ENCODE data around the gene KIR2DL3. TPM values are rescaled to one million over a fixed set of nuclear protein-coding genes. Genes with fewer than 3 reads are reported as not detected.
"Not testable (repeated sequence)": the region's sequence is repeated elsewhere in the genome, so short reads cannot be mapped to it uniquely, and the experiment has no call there.

KIR2DL3 gene
- total RNA-seq, 4 donors from 2014 or later, result not detected

DNA sequence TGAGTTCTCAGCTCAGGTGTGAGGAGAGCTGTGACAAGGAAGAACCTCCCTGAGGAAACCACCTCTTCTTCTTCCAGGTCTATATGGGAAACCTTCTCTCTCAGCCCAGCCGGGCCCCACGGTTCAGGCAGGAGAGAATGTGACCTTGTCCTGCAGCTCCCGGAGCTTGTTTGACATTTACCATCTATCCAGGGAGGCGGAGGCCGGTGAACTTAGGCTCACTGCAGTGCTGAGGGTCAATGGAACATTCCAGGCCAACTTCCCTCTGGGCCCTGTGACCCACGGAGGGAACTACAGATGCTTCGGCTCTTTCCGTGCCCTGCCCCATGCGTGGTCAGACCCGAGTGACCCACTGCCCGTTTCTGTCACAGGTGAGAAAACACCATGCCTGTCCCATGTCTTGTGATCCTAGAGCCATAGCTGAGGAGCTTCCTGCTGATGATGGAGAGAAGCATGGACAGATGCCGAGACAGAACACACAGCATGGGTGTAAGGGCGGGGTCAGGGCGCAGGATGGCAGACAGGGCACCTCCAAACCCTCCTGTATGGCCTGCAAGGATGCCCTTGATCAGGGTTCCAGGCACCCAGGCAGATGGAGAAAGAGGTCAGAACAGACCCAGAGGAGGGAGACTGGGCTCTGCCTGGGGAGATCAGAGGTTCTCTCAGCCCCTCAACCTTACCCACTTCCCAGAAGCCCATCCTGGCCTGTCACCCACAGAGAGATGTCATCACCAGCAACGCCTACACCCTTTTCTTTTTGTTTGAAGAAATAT lies 8.7 kb upstream of the KIR2DL3 start:
- Histone ChIP-seq H3K27ac (no peak overlapping the region), H3K27me3 (no peaks in the 10 kb centered on the region), H3K36me3 (no peaks in the 10 kb centered on the region), H3K9me3 (no peaks in the 10 kb centered on the region), H3K4me1 (no peaks in the 10 kb centered on the region), H3K4me3 (replicated peaks in 1 of 3) (no peak overlapping the region)
- intact Hi-C loops (cut with DNase I), result no loop called here
- TF ChIP-seq CTCF (IDR thresholded peaks at IDR 0.05) (no peak), POLR2A (IDR thresholded peaks at IDR 0.05) (no peak)
- WGBS, 2 donors, result 74 to 76% methylated on average over 15 of the region's 15 CpGs
- DNase-seq, result no peak

- H3K4me1 ChIP-seq, result no peaks in the 10 kb centered on the region
- H3K9me3 ChIP-seq, result no peaks in the 10 kb centered on the region
- no peak for DNase-seq
- intact Hi-C loops (cut with DNase I), result no loop called here
- H3K27me3 ChIP-seq, result no peaks in the 10 kb centered on the region
- no peak overlapping the region for H3K27ac ChIP-seq
- H3K36me3 ChIP-seq, result no peaks in the 10 kb centered on the region
- whole genome bisulfite sequencing, 2 donors, result 62 to 68% methylated on average over 8 of the region's 8 CpGs
- H3K4me3 ChIP-seq (replicated peaks in 1 of 3), result no peak overlapping the region
- TF ChIP-seq CTCF (IDR thresholded peaks at IDR 0.05) (no peak), POLR2A (IDR thresholded peaks at IDR 0.05) (no peak)
Observed at GRCh38 chr19:54731191-54731590, 7.1 kb upstream of the KIR2DL3 start.

DNA sequence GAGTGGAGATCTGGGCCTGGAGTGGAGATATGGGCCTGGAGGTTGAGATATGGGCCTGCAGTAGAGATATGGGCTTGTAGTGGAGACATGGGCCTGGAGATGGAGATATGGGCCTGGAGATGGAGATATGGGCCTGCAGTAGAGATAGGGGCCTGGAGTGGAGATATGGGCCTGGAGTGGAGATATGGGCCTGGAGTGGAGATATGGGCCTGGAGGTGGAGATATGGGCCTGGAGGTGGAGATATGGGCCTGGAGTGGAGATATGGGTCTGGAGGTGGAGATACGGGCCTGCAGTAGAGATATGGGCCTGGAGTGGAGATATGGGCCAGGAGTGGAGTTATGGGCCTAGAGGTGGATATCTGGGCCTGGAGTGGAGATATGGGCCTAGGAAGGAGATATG lies 402 bp downstream of the KIR2DL3 start:
- no peak for DNase-seq
- no peak for TF ChIP-seq CTCF (IDR thresholded peaks at IDR 0.05)
- no peak for TF ChIP-seq POLR2A (IDR thresholded peaks at IDR 0.05)
- intact Hi-C loops (cut with DNase I), result no loop called here
- no peaks in the 10 kb centered on the region for H3K9me3 ChIP-seq
- 75 to 79% methylated on average over 1 of the region's 1 CpG for WGBS, 2 donors
- H3K4me3 ChIP-seq (replicated peaks in 1 of 3), result no peak overlapping the region
- no peak overlapping the region for H3K27ac ChIP-seq
- H3K27me3 ChIP-seq, result no peaks in the 10 kb centered on the region
- no peaks in the 10 kb centered on the region for H3K36me3 ChIP-seq
- H3K4me1 ChIP-seq, result no peaks in the 10 kb centered on the region

DNA sequence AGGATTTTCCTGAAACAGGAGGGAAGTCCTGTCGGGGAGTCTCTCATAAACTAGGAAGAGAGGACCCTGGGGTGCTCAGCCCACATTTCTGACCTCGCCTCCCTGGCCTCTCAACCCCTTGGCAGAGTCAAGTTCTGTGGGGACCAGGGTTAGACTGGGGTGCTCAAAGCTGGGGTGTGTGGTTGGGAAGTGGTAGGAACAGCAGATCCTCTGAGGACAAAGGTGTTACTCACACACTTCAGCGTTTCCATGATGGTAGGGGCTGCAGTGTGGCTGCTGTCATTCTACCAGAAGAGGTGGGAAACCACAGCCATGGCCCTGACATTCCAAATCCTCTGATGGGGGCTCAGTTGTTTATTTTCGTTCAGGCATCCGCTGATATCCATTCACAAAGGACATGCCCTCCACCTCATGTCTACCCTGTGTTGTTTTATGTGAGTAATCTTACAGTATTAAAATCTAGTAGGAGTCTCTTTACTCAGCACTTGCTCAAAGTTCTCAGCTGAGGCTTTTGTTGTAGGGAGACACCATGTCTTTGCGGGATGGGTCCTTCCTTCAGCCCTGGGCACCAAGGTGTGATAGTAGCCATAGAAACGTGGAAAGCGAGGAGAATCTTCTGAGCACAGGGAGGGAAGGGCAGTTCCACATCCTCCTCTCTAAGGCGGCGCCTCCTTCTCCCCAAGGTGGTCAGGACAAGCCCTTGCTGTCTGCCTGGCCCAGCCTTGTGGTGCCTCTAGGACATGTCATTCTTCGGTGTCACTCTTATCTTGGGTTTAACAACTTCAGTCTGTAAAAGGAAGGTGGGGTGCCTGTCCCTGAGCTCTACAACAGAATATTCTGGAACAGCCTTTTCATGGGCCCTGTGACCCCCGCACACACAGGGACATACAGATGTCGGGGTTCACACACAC lies 1.5 kb downstream of the KIR2DL3 start:
- Histone ChIP-seq H3K27me3 (no peaks in the 10 kb centered on the region), H3K36me3 (no peaks in the 10 kb centered on the region), H3K27ac (no peak overlapping the region), H3K4me1 (no peaks in the 10 kb centered on the region), H3K9me3 (no peaks in the 10 kb centered on the region), H3K4me3 (replicated peaks in 1 of 3) (no peak overlapping the region)
- intact Hi-C loops (cut with DNase I), result no loop called here
- no peak for TF ChIP-seq POLR2A (IDR thresholded peaks at IDR 0.05)
- 72 to 84% methylated on average over 13 of the region's 13 CpGs for WGBS, 2 donors
- no peak for DNase-seq

GRCh38 chr19:54741950-54742349 lies 3.6 kb downstream of the KIR2DL3 start:
- not testable (repeated sequence) for DNase-seq

GRCh38 chr19:54744080-54744479 lies 5.8 kb downstream of the KIR2DL3 start:
- WGBS, 2 donors, result 68 to 75% methylated on average over 5 of the region's 5 CpGs

More at GRCh38 chr19:54741950-54742349, 3.6 kb downstream of the KIR2DL3 start:
- H3K4me3 ChIP-seq (replicated peaks in 1 of 3); H3K27me3 ChIP-seq; H3K4me1 ChIP-seq; H3K27ac ChIP-seq; H3K36me3 ChIP-seq; H3K9me3 ChIP-seq; intact Hi-C loops (cut with DNase I): not testable (repeated sequence)
- 56 to 73% methylated on average over 5 of the region's 5 CpGs for WGBS, 2 donors

DNA sequence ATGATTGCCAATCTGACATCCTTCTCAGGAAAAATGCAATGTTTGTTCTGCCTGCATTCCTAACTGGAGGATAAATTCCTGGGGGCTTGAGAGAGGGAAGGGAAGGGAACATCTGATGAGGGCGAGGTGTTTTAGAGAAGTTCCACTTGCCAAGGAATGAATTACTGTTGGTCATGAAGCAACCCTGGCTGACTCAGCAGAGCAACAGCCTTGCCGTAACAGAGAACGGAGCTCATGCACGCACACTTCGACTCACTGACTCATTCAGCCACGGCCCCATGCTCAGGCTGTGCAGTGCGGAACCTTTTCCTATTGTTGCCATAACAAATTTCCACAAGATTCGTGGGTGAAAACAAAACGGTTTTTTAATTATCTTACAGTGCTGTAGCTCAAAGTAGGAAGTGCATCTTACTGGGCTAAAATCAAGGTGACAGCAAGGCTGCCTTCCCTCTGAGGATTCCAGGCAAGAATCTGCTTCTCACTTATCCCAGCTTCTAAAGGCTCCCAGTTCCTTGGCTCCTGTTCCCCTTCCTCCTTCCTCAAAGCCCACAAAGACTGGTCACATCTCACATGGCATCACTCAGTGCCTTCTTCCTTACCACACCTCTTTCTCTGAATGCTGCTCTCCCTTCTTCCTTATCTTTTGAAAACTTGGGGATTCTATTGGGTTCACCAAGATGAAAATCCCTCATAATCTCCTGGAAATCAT lies 9.5 kb downstream of the KIR2DL3 start:
- H3K36me3 ChIP-seq; H3K27me3 ChIP-seq; H3K9me3 ChIP-seq; H3K4me1 ChIP-seq; H3K27ac ChIP-seq; intact Hi-C loops (cut with DNase I); H3K4me3 ChIP-seq (replicated peaks in 1 of 3); DNase-seq: not testable (repeated sequence)
- 65 to 77% methylated on average over 9 of the region's 9 CpGs for WGBS, 2 donors

More at GRCh38 chr19:54744080-54744479, 5.8 kb downstream of the KIR2DL3 start:
- H3K9me3 ChIP-seq; H3K4me3 ChIP-seq (replicated peaks in 1 of 3); H3K36me3 ChIP-seq; H3K4me1 ChIP-seq; H3K27me3 ChIP-seq; H3K27ac ChIP-seq; DNase-seq; intact Hi-C loops (cut with DNase I): not testable (repeated sequence)

GRCh38 chr19:54750276-54750675 lies 12.0 kb downstream of the KIR2DL3 start:
- H3K4me3 ChIP-seq (replicated peaks in 1 of 3); H3K27me3 ChIP-seq; intact Hi-C loops (cut with DNase I); H3K9me3 ChIP-seq; DNase-seq; H3K36me3 ChIP-seq; H3K4me1 ChIP-seq; H3K27ac ChIP-seq: not testable (repeated sequence)
- 65 to 71% methylated on average over 6 of the region's 6 CpGs for WGBS, 2 donors

Data from thyroid gland (tissue), 4 donors.